B cell (primary cell): ENCODE results near the gene MOB3B. TPM values are rescaled to one million over a fixed set of nuclear protein-coding genes. Genes with fewer than 3 reads are reported as not detected.

Experiments
- ATAC-seq: fragments of 200-7000 bp; cut with Tn5 transposase; one replicate; pipeline ENCODE4 v1.10.0; 2021; ENCODE audit warnings: low read depth, mild to moderate bottlenecking, moderate number of reproducible peaks, moderate library complexity
- CTCF ChIA-PET: fragments of 350-600 bp; sonication (Branson Sonifier 250); formaldehyde crosslinking; loops from one replicate; lab custom pipeline; 2021; ENCODE audit warnings: antibody characterized with exemption, inconsistent platforms; lab: Charles Lee
- POLR2A ChIA-PET: fragments of 350-600 bp; sonication (Branson Sonifier 250); formaldehyde crosslinking; loops from one replicate; lab custom pipeline; 2021; ENCODE audit warnings: antibody characterized with exemption; lab: Charles Lee
- DNase-seq: peaks from one replicate; pipeline ENCODE4 v3.0.0; 2013
- H2AFZ ChIP-seq: 2 replicates; pipeline ENCODE4 v1.6.1; 2012; ENCODE audit warnings: mild to moderate bottlenecking, low read depth, low read length; ENCODE audit not compliant: insufficient read depth, poor library complexity, severe bottlenecking
- H3K27ac ChIP-seq, 2 donors: 1 replicate in 1 of 2; 2 replicates in 1 of 2; pipeline ENCODE4 v1.5.1; 2012 to 2013; ENCODE audit warnings: low read length in 2 of 2, mild to moderate bottlenecking in 2 of 2, moderate library complexity in 1 of 2
- H3K27me3 ChIP-seq, 4 experiments: fragments of 200-600 bp in 1 of 4; sonication (generic) in 1 of 4; replicated peaks in 1 of 4; 1 replicate in 2 of 4; 2 replicates in 2 of 4; pipeline versions ENCODE4 v1.6.1 to v1.7.0; 2013 to 2016; ENCODE audit warnings: low read length in 3 of 4, mild to moderate bottlenecking in 2 of 4, mixed read lengths in 1 of 4, moderate library complexity in 1 of 4; ENCODE audit not compliant: insufficient read depth in 4 of 4, control insufficient read depth in 3 of 4; ENCODE audit errors: control extremely low read depth in 1 of 4
- H3K36me3 ChIP-seq, 2 experiments: replicated peaks in 1 of 2; 1 replicate in 1 of 2; 2 replicates in 1 of 2; pipeline versions ENCODE4 v1.6.1 to v1.7.1; 2013; ENCODE audit warnings: low read length in 1 of 2; ENCODE audit not compliant: insufficient read depth in 2 of 2, control insufficient read depth in 1 of 2; ENCODE audit errors: control extremely low read depth in 1 of 2, extremely low read depth in 1 of 2
- H3K4me1 ChIP-seq, 2 donors: fragments of 200-600 bp in 1 of 2; sonication (generic) in 1 of 2; 1 replicate in 1 of 2; 2 replicates in 1 of 2; pipeline versions ENCODE4 v1.5.1 to v1.6.1; 2013 to 2017; ENCODE audit warnings: low read length in 2 of 2; ENCODE audit not compliant: control insufficient read depth in 2 of 2, insufficient read depth in 2 of 2
- H3K4me2 ChIP-seq: replicated peaks from 2 replicates; pipeline ENCODE3; 2012; ENCODE audit warnings: mild to moderate bottlenecking, low read depth, low read length; ENCODE audit not compliant: poor library complexity, severe bottlenecking
- H3K4me3 ChIP-seq, 5 experiments: fragments of 200-600 bp in 1 of 5; sonication (generic) in 1 of 5; 1 replicate in 3 of 5; 2 replicates in 2 of 5; pipeline versions ENCODE4 v1.5.1 to v1.7.0; 2011 to 2016; ENCODE audit warnings: low read length in 4 of 5, mild to moderate bottlenecking in 4 of 5, low read depth in 2 of 5, control low read depth in 1 of 5, moderate library complexity in 1 of 5; ENCODE audit not compliant: insufficient read depth in 1 of 5; ENCODE audit errors: control extremely low read depth in 1 of 5, extremely low read depth in 1 of 5
- H3K79me2 ChIP-seq: fragments of 200-600 bp; sonication (generic); one replicate; pipeline ENCODE4 v1.6.0; 2016; ENCODE audit warnings: low read length; ENCODE audit not compliant: control insufficient read depth, insufficient read depth
- H3K9ac ChIP-seq: fragments of 200-600 bp; sonication (generic); 2 replicates; pipeline ENCODE4 v1.6.1; 2017; ENCODE audit warnings: mild to moderate bottlenecking, low read length, moderate library complexity
- H3K9me3 ChIP-seq, 3 donors: one replicate each; pipeline versions ENCODE4 v1.6.1 to v1.7.1; 2013; ENCODE audit warnings: low read length in 2 of 3; ENCODE audit not compliant: control insufficient read depth in 2 of 3, insufficient read depth in 1 of 3; ENCODE audit errors: control extremely low read depth in 1 of 3
- H4K20me1 ChIP-seq: 2 replicates; pipeline ENCODE4 v1.6.0; 2012; ENCODE audit warnings: mild to moderate bottlenecking, low read length; ENCODE audit not compliant: insufficient read depth, control insufficient read depth, poor library complexity, severe bottlenecking
- H3K27ac Mint-ChIP-seq: one replicate; pipeline ENCODE4 v1.8.0; 2021; ENCODE audit warnings: mixed read lengths
- H3K27me3 Mint-ChIP-seq: one replicate; pipeline ENCODE4 v1.8.0; 2021; ENCODE audit warnings: mixed read lengths
- H3K4me1 Mint-ChIP-seq: one replicate; pipeline ENCODE4 v1.8.0; 2021; ENCODE audit warnings: mixed read lengths
- H3K4me3 Mint-ChIP-seq: one replicate; pipeline ENCODE4 v1.8.0; 2021; ENCODE audit warnings: mixed read lengths
- H3K9me3 Mint-ChIP-seq: one replicate; pipeline ENCODE4 v1.8.0; 2022; ENCODE audit warnings: mixed read lengths; ENCODE audit not compliant: insufficient read depth
- EZH2 ChIP-seq: IDR thresholded peaks from 2 replicates; pipeline ENCODE4 v1.6.1; 2012; ENCODE audit warnings: borderline replicate concordance, low read depth, mild to moderate bottlenecking, moderate library complexity, low read length; ENCODE audit not compliant: insufficient read depth, poor library complexity, severe bottlenecking
- WGBS: methylation state at CpG from one replicate; pipeline ENCODE4 v1.1.5; 2013; ENCODE audit warnings: missing lambda C conversion rate; ENCODE audit not compliant: insufficient coverage; 5-methylcytosine and 5-hydroxymethylcytosine counted together
- intact Hi-C: fragments of 100-400 bp; cut with micrococcal nuclease; formaldehyde crosslinking; loops from one replicate; pipeline ENCODE4 v1.10.0; 2022
- polyA plus RNA-seq: library from polyadenylated mRNA; depleted of rRNA; stranded (reverse); fragments of >200 nt; gene quantifications from 2 replicates; pipeline ENCODE4 v1.2.3, GENCODE V29; 2012
- total RNA-seq, 2 donors: library from RNA; stranded (reverse); fragments of 120-200 nt in 1 of 2; gene quantifications; 1 replicate in 1 of 2; 2 replicates in 1 of 2; pipeline versions ENCODE4 v1.2.3 to v1.2.4, GENCODE V29; 2013 to 2022
- TF ChIP-seq, protein P1 (sequence below): fragments of 200-600 bp; IDR thresholded peaks from one replicate; pipeline ENCODE4 v1.8.0; 2022; ENCODE audit warnings: antibody characterized with exemption, mild to moderate bottlenecking

MOB3B gene
- total and polyA plus RNA-seq, 2 donors (not counting 1 experiment from before 2014, with no cell fraction given), result 7.3 to 7.9 TPM

DNA sequence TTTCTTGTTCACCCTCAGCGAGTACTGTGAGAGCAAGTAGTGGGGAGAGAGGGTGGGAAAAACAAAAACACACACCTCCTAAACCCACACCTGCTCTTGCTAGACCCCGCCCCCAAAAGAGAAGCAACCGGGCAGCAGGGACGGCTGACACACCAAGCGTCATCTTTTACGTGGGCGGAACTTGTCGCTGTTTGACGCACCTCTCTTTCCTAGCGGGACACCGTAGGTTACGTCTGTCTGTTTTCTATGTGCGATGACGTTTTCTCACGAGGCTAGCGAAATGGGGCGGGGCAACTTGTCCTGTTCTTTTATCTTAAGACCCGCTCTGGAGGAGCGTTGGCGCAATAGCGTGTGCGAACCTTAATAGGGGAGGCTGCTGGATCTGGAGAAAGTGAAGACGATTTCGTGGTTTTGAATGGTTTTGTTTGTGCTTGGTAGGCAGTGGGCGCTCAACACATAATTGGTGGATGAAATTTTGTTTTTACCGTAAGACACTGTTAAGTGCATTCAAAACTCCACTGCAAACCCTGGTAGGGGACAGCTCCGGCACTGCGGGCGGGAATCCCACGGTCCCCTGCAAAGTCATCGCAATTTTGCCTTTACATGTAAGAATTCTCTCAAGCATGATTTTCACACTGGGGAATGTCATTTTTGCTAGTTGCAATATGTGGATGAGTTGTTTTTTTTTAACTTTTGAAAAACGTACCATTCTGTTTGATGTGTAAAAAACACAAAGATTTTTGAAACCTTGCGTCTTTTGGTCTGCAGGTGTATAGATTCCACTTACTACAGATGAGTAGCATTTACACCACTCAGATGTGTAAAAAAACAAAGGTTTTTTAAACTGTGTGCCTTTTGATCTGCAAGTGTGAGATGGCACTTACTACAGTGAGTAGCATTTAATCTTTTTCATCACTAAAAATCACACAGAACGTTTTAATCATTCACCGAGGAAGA is 44.3 kb upstream of the MOB3B start:
- TF ChIP-seq, protein P1, sequence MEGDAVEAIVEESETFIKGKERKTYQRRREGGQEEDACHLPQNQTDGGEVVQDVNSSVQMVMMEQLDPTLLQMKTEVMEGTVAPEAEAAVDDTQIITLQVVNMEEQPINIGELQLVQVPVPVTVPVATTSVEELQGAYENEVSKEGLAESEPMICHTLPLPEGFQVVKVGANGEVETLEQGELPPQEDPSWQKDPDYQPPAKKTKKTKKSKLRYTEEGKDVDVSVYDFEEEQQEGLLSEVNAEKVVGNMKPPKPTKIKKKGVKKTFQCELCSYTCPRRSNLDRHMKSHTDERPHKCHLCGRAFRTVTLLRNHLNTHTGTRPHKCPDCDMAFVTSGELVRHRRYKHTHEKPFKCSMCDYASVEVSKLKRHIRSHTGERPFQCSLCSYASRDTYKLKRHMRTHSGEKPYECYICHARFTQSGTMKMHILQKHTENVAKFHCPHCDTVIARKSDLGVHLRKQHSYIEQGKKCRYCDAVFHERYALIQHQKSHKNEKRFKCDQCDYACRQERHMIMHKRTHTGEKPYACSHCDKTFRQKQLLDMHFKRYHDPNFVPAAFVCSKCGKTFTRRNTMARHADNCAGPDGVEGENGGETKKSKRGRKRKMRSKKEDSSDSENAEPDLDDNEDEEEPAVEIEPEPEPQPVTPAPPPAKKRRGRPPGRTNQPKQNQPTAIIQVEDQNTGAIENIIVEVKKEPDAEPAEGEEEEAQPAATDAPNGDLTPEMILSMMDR, result no peak
- TF ChIP-seq EZH2, result no peak
- ATAC-seq (peak; percentile 84), DNase-seq (peak; percentile 100)
- H3K4me3 ChIP-seq, result peak overlapping the region; percentile 81 to 94 (median 92)
- H3K4me1 ChIP-seq, result peaks cover 16 to 19% of the 10 kb centered on the region in 2 donors
- Mint-ChIP-seq H3K9me3 (peaks cover 7% of the 10 kb centered on the region), H3K4me1 (peaks cover 27% of the 10 kb centered on the region), H3K4me3 (peak overlapping the region; percentile 98), H3K27ac (peak overlapping the region; percentile 100), H3K27me3 (no peaks in the 10 kb centered on the region)
- no peaks in the 10 kb centered on the region for H3K36me3 ChIP-seq
- POLR2A ChIA-PET, result interaction anchor here (0.7 to 1.1 kb wide), 2 partner anchors 90 to 100 kb away, joined by 3 read pairs; no protein-coding TSS in a partner anchor
- peak overlapping the region; percentile 65 for H2AFZ ChIP-seq
- intact Hi-C loops, result loop anchor here (1.0 to 5.0 kb wide), 5 partner anchors 14 to 682 kb away; partner anchors contain the start of genes CAAP1, MOB3B and PLAA
- WGBS, result 0% methylated on average over 26 of the region's 35 CpGs
- CTCF ChIA-PET, result interaction anchor here (0.7 to 1.7 kb wide), 4 partner anchors 10 to 206 kb away, joined by 3 to 4 read pairs (median 3); no protein-coding TSS in a partner anchor
- peaks cover 0 to 10% (median 0%) of the 10 kb centered on the region in 3 donors for H3K9me3 ChIP-seq
- peak overlapping the region; percentile 97 to 99 for H3K27ac ChIP-seq
- H3K9ac ChIP-seq, result peak overlapping the region; percentile 99
- peaks cover 23% of the 10 kb centered on the region for H3K79me2 ChIP-seq
- H3K27me3 ChIP-seq, result no peaks in the 10 kb centered on the region
- peak overlapping the region; percentile 93 for H3K4me2 ChIP-seq
- H4K20me1 ChIP-seq, result no peaks in the 10 kb centered on the region
